GM21528 (cell line): Measurements from ENCODE around the gene KRCC1.

ENCODE experiments used
- ATAC-seq: cut with Tn5 transposase; IDR thresholded peaks from one replicate; pipeline ENCODE4 v1.9.1; 2021; ENCODE audit warnings: mild to moderate bottlenecking, moderate library complexity; ENCODE audit not compliant: unreplicated experiment, low FRiP score

KRCC1 gene

GRCh38 chr2:88078643-88079172, 23.1 kb upstream of the KRCC1 start:
- ATAC-seq: no peak

GRCh38 chr2:88077080-88077479, 21.5 kb upstream of the KRCC1 start:
- no peak for ATAC-seq

- ATAC-seq: no peak
Observed at GRCh38 chr2:88074854-88075292, 19.3 kb upstream of the KRCC1 start.

GRCh38 chr2:88074150-88074549, 18.6 kb upstream of the KRCC1 start:
- no peak for ATAC-seq

GRCh38 chr2:88071365-88071764, 15.8 kb upstream of the KRCC1 start:
- no peak for ATAC-seq

GRCh38 chr2:88070055-88070454, 14.5 kb upstream of the KRCC1 start:
- ATAC-seq: no peak

GRCh38 chr2:88069117-88069516, 13.5 kb upstream of the KRCC1 start:
- no peak for ATAC-seq

GRCh38 chr2:88068044-88068443, 12.5 kb upstream of the KRCC1 start:
- no peak for ATAC-seq

GRCh38 chr2:88067598-88067997, 12.0 kb upstream of the KRCC1 start, which contains the start of gene SMYD1:
SMYD1 (plus strand) TSS chr2:88067825; CDS start chr2:88067865, 40 bp downstream.
- no peak for ATAC-seq

GRCh38 chr2:88067189-88067588, 11.6 kb upstream of the KRCC1 start:
- no peak for ATAC-seq

- no peak for ATAC-seq
Observed at GRCh38 chr2:88066543-88066942, 11.0 kb upstream of the KRCC1 start.

GRCh38 chr2:88061295-88061694, 5.7 kb upstream of the KRCC1 start:
- ATAC-seq: no peak

GRCh38 chr2:88060907-88061275, 5.3 kb upstream of the KRCC1 start:
- no peak for ATAC-seq

GRCh38 chr2:88059979-88060906, 4.7 kb upstream of the KRCC1 start:
- ATAC-seq: peak; percentile 44

GRCh38 chr2:88058191-88058590, 2.6 kb upstream of the KRCC1 start:
- ATAC-seq: no peak

- no peak for ATAC-seq
Observed at GRCh38 chr2:88057437-88057844, 1.9 kb upstream of the KRCC1 start.

GRCh38 chr2:88054782-88055370, 707 bp downstream of the KRCC1 start:
- no peak for ATAC-seq

- ATAC-seq: no peak
Observed at GRCh38 chr2:88053934-88054781, 1.4 kb downstream of the KRCC1 start.

GRCh38 chr2:88053296-88053695, 2.3 kb downstream of the KRCC1 start:
- no peak for ATAC-seq

- no peak for ATAC-seq
Observed at GRCh38 chr2:88051792-88052191, 3.8 kb downstream of the KRCC1 start.

- no peak for ATAC-seq
Observed at GRCh38 chr2:88049622-88050021, 6.0 kb downstream of the KRCC1 start.
